GM12892 (cell line): ENCODE data around the gene CNTNAP2.

Experiments
- DNase-seq: peaks from one replicate; pipeline ENCODE4 v3.0.0; 2011; ENCODE audit not compliant: insufficient read length
- FAIRE-seq: peaks from 2 replicates; lab custom pipeline; 2011; peaks lifted over from hg19 to GRCh38; lab: Jason Lieb, UNC
- POLR2A ChIP-seq: IDR thresholded peaks from 2 replicates; pipeline ENCODE4 v1.6.1; 2011; ENCODE audit warnings: low read depth, low read length, control low read depth
- POLR2AphosphoS5 ChIP-seq: IDR thresholded peaks from 2 replicates; pipeline ENCODE4 v1.6.1; 2011; ENCODE audit warnings: low read depth, low read length, control low read depth
- TAF1 ChIP-seq: IDR thresholded peaks from 2 replicates; pipeline ENCODE4 v1.6.1; 2011; ENCODE audit warnings: low read depth, mild to moderate bottlenecking, control low read depth, low read length, borderline replicate concordance

Gene CNTNAP2

GRCh38 chr7:146858690-146859089 is 742.1 kb downstream of the CNTNAP2 start:
- FAIRE-seq (no peak), DNase-seq (no peak)
- TF ChIP-seq POLR2AphosphoS5 = no peak
- TF ChIP-seq POLR2A = no peak
- no peak for TF ChIP-seq TAF1

DNA sequence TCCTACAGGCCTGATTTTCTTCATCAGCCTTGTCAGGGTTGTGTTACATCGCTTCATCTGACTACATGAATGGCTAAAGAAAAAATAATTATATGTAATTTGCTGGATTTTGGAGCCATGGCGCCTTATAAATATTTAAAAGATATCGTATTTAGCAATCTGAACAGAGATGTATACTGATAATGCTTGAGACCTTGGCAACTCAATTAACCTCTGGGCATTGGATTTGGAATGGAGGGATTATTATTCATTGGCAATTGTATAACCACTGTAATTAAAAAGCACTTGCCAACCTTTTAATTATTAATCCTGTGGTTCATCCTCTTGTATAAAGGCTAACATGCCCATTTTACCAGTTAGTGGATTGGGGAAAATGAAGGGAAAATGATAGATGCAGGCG is 745.1 kb downstream of the CNTNAP2 start:
- FAIRE-seq = no peak
- no peak for TF ChIP-seq POLR2AphosphoS5
- DNase-seq = no peak

DNA sequence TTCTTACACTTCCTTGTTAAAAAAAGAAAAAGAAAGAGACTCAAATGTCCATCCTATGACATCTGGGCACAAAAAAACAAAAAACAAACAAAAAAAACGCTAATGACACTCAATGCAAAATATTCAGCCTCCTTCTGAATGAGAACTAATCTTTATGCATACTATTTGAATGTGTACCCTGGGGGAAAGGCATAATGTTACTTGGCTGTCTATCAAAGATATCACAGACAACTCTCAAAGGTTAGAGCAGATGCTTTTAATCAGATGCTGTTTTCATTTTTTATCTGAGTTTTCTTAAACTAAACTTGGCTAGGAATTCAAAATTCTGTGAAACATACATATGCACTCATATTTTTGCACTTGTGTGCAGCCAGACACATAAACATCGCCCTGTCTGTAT is 745.8 kb downstream of the CNTNAP2 start:
- FAIRE-seq (no peak), DNase-seq (no peak)

GRCh38 chr7:146864644-146865043 is 748.0 kb downstream of the CNTNAP2 start:
- TF ChIP-seq POLR2A (no peak), POLR2AphosphoS5 (no peak), TAF1 (no peak)
- FAIRE-seq = no peak
- no peak for DNase-seq

More for the DNA sequence above, 745.8 kb downstream of the CNTNAP2 start:
- TF ChIP-seq TAF1 (no peak), POLR2A (no peak), POLR2AphosphoS5 (no peak)

- FAIRE-seq = no peak
- DNase-seq = no peak
- no peak for TF ChIP-seq POLR2AphosphoS5
- TF ChIP-seq POLR2A = no peak
- TF ChIP-seq TAF1 = no peak
These were observed 749.1 kb downstream of the CNTNAP2 start for GRCh38 chr7:146865696-146866095.

DNA sequence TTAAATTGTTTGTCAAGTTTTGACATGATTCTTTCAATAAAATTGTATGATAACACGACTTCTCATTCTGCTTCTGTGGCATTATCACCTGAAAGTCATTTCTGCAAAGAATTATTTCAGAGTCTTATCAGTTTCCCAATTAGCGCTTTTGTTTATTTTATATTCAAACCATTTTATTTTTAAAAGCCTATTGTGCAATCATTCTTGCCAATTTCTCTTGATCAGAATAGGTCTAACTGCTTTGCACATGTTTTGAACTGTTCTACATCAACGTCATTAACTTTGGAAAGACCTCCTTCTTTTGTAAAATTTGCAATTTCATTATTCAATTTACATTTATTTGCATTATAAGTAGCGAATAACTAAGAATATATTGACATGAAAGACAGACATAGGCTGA is 758.1 kb downstream of the CNTNAP2 start:
- no peak for TF ChIP-seq TAF1
- no peak for TF ChIP-seq POLR2AphosphoS5
- TF ChIP-seq POLR2A = no peak
- FAIRE-seq (no peak), DNase-seq (no peak)

- DNase-seq = no peak
- no peak for FAIRE-seq
- TF ChIP-seq POLR2AphosphoS5 (no peak), TAF1 (no peak), POLR2A (no peak)
These were observed 758.7 kb downstream of the CNTNAP2 start for GRCh38 chr7:146875237-146875785.

- FAIRE-seq = no peak
- TF ChIP-seq POLR2A (no peak), TAF1 (no peak), POLR2AphosphoS5 (no peak)
- no peak for DNase-seq
These were observed 759.4 kb downstream of the CNTNAP2 start for GRCh38 chr7:146875981-146876380.

GRCh38 chr7:146876411-146876810 is 759.8 kb downstream of the CNTNAP2 start:
- DNase-seq (no peak), FAIRE-seq (no peak)
- no peak for TF ChIP-seq POLR2AphosphoS5
- TF ChIP-seq TAF1 = no peak
- TF ChIP-seq POLR2A = no peak

DNA sequence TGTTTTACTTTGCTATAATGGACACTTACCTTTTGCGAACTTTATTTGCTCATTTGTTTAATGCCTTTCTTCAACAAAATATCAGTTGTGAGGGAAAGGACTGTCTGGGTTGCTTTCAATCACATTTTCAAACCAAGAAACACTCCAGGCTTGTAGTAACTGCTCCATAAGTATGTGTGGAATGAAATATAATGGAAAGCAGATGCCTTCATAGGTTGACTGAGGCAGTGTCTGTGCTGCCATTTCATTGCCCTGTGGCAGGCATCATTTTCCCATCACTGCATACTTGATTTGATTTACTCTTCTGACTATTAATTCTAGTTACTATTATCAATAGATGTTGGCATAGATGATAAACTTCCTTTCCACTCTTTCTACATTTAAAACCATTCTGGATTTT is 762.3 kb downstream of the CNTNAP2 start:
- no peak for DNase-seq
- TF ChIP-seq TAF1 = no peak
- no peak for TF ChIP-seq POLR2AphosphoS5
- TF ChIP-seq POLR2A = no peak
- FAIRE-seq = no peak

- TF ChIP-seq POLR2AphosphoS5 = no peak
- TF ChIP-seq POLR2A = no peak
- TF ChIP-seq TAF1 = no peak
- DNase-seq = no peak
- FAIRE-seq = no peak
These were observed 768.6 kb downstream of the CNTNAP2 start for GRCh38 chr7:146885231-146885630.

GRCh38 chr7:146889806-146890555 is 773.4 kb downstream of the CNTNAP2 start:
- FAIRE-seq (no peak), DNase-seq (no peak)
- TF ChIP-seq POLR2AphosphoS5 = no peak
- TF ChIP-seq POLR2A = no peak
- TF ChIP-seq TAF1 = no peak
